NCI-H1417 (cell line): ENCODE measurements around the gene GALC.

Experiments
- DNase-seq, 3 experiments: peaks; one replicate each; lab custom pipeline; 2025; lab: John Stamatoyannopoulos, UW

Gene GALC

DNA sequence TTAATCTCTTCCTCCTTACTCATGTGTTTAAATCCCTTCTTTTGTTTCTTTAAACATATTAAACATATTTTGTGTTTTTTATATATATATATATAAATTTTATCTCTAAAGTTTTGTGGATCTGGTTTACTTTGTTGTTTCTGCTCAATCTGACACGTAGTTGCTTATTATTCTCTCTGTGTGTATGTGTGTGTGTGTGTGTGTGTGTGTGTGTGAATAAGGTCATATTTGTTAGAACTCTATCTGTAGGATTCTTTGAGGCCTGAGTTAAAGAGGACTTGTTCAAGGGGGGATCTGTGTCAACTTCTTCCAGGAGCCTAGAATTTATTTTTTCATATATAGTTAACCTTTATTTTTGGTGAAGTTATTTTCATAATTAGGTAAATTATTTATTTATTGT, 14.6 kb upstream of the GALC start:
- no peak for DNase-seq

DNA sequence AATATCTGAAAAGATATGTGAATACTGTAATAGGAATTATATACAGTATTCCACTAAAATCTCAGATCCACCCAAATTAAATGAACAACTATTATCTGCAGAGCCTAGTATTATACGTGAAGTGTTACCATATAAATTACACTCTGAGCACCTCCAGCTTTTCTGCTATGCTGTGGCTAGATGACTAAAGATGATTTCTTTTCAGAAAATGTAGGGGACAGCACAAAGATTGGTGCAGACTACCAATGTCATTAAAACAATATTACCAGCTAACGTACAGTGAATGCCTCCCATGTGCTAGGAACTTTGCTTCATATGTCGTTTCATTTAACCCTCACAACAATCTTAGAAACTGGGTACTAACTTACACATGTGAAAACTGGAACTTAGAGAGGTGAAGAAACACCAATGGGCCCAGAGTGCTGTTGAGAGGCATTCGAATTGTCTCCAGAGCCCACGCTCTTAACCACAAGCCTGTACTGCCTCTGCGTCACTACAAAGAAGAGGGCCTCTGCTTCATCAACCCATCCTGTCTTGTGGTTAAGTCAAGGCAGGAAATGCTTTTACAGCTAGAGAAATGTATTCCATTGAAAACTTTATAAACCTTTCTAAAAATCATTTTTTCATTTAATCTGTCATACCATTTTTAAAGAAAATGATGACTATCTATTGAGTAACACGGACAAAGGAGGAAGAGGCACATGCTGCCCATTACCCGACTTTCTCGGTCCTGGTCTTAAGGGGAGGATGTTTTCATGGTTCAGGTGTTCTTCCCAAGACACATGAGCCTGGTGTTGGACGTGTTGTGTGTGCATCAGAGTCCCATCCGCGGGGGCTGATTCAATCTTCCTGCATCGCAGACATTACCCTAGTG, 13.2 kb upstream of the GALC start:
- no peak for DNase-seq

- no peak for DNase-seq
Measured at GRCh38 chr14:88005050-88005481, 12.1 kb upstream of the GALC start, which contains the start of gene GPR65. GPR65 (plus strand) TSS chr14:88005135; CDS start chr14:88010848, 5,713 bp downstream.

GRCh38 chr14:88004506-88005036, 11.6 kb upstream of the GALC start:
- DNase-seq: no peak

DNA sequence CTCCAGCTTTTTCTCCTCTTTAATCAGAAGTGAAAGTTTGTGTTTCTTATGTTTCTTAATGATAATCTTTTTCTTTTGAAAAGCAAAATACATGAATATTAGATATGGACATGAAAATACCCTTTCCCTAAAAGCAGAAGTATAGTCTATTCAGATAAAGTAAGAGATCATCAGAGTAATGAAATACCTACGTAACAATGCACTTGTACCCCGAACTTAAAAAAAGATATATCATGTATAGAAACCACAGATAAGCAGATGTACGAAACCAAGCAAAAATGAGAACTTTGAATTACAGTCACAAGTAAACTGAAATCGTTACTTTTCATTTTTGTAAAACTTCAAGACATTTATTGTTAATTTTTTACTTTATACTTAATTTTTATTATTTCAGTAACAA, 10.4 kb upstream of the GALC start:
- no peak for DNase-seq

GRCh38 chr14:88002421-88003075, 9.6 kb upstream of the GALC start:
- no peak for DNase-seq

GRCh38 chr14:87999277-87999676, 6.3 kb upstream of the GALC start:
- DNase-seq: no peak

DNA sequence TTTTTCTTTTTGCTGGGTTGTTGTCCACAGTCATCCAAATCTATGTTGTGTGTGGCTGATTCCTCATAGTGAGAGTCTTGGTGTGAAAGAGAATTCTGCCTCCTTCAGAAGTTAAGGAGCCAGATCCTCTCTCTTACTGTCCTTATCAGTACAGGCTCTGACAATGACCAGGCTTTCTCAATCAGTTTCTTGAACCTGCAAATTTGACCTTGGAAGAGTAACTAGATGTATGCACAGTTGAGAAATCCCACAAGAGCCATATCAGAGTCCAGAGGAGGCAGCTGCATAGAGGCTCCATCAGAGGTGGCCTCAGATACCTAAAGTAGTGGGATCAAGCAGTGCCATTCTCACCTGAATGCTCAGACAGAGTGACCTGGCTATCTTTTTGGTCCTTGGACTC, 5.5 kb upstream of the GALC start:
- no peak for DNase-seq

- no peak for DNase-seq
Measured at GRCh38 chr14:87996291-87996592, 3.3 kb upstream of the GALC start.

- DNase-seq: no peak
Measured at GRCh38 chr14:87995500-87996290, 2.7 kb upstream of the GALC start.

GRCh38 chr14:87994974-87995373, 2.0 kb upstream of the GALC start:
- no peak for DNase-seq

GRCh38 chr14:87992346-87992717, 650 bp downstream of the GALC start:
- peak in 1 of 3 experiments; percentile 54 for DNase-seq

GRCh38 chr14:87990682-87991081, 2.3 kb downstream of the GALC start:
- DNase-seq: no peak

DNA sequence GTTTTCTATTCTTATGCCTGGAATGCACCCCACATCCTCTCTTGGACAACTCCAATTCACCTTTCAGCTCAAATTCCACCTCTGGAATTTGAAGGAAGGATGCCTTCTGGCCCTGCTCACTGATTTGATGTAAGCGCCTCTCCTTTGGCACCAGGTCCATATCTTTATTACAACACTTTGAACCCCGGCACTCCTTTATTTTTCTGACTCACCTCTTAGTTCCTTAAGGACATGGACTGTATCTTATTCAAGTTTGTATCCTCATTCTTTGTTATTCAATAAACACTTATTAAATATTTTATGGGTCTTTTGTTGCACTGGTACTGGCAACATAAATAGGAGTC, 3.1 kb downstream of the GALC start:
- DNase-seq: no peak

GRCh38 chr14:87989221-87989955, 3.6 kb downstream of the GALC start:
- DNase-seq: no peak

- no peak for DNase-seq
Measured at GRCh38 chr14:87979689-87980088, 13.3 kb downstream of the GALC start.

DNA sequence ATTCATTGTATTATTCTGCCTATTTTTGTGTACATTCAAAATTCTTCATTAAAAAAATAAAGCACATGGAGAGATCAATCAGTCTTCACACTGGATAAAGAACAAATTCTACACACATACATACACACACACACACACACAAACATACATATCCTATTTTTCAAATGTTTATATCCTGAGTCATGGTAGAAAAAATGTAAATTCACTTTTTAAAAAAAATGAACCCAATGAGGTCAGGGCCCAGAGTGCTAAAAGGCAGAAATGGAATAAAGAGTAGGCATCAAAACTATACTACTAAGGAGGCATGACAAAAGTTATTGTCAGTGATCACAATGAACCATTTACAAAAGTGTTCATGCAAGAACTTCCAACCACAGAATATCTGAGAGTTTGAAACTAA, 17.3 kb downstream of the GALC start:
- no peak for DNase-seq

GRCh38 chr14:87971010-87971409, 22.0 kb downstream of the GALC start:
- DNase-seq: no peak

GRCh38 chr14:87967496-87967895, 25.5 kb downstream of the GALC start:
- DNase-seq: no peak

- DNase-seq: no peak
Measured at GRCh38 chr14:87966816-87967215, 26.2 kb downstream of the GALC start.

- no peak for DNase-seq
Measured at GRCh38 chr14:87961246-87961645, 31.7 kb downstream of the GALC start.
